Measurements from ENCODE around the gene IGFN1. TPM values are rescaled to one million over a fixed set of nuclear protein-coding genes. Genes with fewer than 3 reads are reported as not detected.

Gene IGFN1
- total and polyA plus RNA-seq, 9 of the 15 experiments (the other 6 are each of a cell fraction or from before 2014, with no cell fraction given), result 0.04 TPM; not detected in 8

GRCh38 chr1:201259476-201260235 lies 69.0 kb downstream of the IGFN1 start:
- Histone ChIP-seq H3K36me3 (ENCODE audit: control insufficient read depth, insufficient read depth, low read length) (no peaks in the 10 kb centered on the region), H3K4me2 (ENCODE audit: insufficient read depth, low read length) (no peak overlapping the region), H3K9me1 (ENCODE audit: control insufficient read depth, insufficient read depth, low read length) (peaks cover 9% of the 10 kb centered on the region), H3K9ac (ENCODE audit: insufficient read depth in 1 of 2, low read depth in 2 of 2, low read length in 2 of 2) (peak overlapping the region in 1 of 2 experiments; percentile 48; a peak in 1 of 4 replicates), H3K4me3 (no peak overlapping the region), H3K27me3 (ENCODE audit: control insufficient read depth in 2 of 2, insufficient read depth in 2 of 2, low read length in 2 of 2) (peaks cover 6 to 53% of the 10 kb centered on the region in 2 experiments; a peak in 4 of 5 replicates), H4K20me1 (replicated peaks; ENCODE audit: control insufficient read depth, insufficient read depth, low read length) (peaks cover 2% of the 10 kb centered on the region; the same call in 1 of the 2 replicates), H3K9me3 (replicated peaks; ENCODE audit: control insufficient read depth, insufficient read depth, low read depth, low read length) (no peaks in the 10 kb centered on the region), H3K27ac (ENCODE audit: extremely low read depth, low read depth, low read length) (no peak overlapping the region), H3K79me2 (ENCODE audit: control insufficient read depth, insufficient read depth, low read length) (no peaks in the 10 kb centered on the region), H2AFZ (ENCODE audit: low read depth, low read length) (peak overlapping the region; percentile 4; the same call in 1 of the 2 replicates), H3K4me1 (replicated peaks in 1 of 2; ENCODE audit: control insufficient read depth in 2 of 2, insufficient read depth in 2 of 2, low read length in 2 of 2) (peaks cover 0 to 16% of the 10 kb centered on the region in 2 experiments; a peak in 2 of 5 replicates)
- DNase-seq (ENCODE audit: extremely low read depth in 1 of 4, low spot score in 3 of 4) (no peak), ATAC-seq (peak; percentile 32), FAIRE-seq (no peak)
- WGBS (ENCODE audit: insufficient coverage, low coverage, missing lambda C conversion rate), result 3% methylated on average over 17 of the region's 28 CpGs
- ChIA-PET POLR2A (interaction anchor here (0.8 to 1.8 kb wide), 2 partner anchors 10 to 101 kb away, joined by 3 to 5 read pairs; no protein-coding TSS in a partner anchor), CTCF (ENCODE audit: low intra/inter-chr PET ratio) (interaction anchor here (0.6 kb wide), 1 partner anchor 1820 kb away, joined by 3 read pairs; no protein-coding TSS in a partner anchor)
- intact Hi-C loops (cut with micrococcal nuclease), result no loop called here
- no TSS peak for BruUV-seq (replicated peaks)
- in situ Hi-C loops (cut with MboI), result no loop called here
- TF ChIP-seq NFE2 (IDR thresholded peaks at IDR 0.05; ENCODE audit: low read depth) (0 out of 2 replicates have a peak, but pooled peaks have one; percentile 18), ZBTB1 (CRISPR knock-in tag; IDR thresholded peaks at IDR 0.05; ENCODE audit: borderline replicate concordance, low read depth) (peak; percentile 32; the same call in 1 of the 2 replicates), SETDB1 (IDR thresholded peaks at IDR 0.05; ENCODE audit: low read length) (no peak), RBM34 (IDR thresholded peaks at IDR 0.05; ENCODE audit: borderline replicate concordance, insufficient read depth, low read length) (no peak), PRDM10 (IDR thresholded peaks at IDR 0.05; ENCODE audit: partially characterized antibody) (peak; percentile 75), CBX1 (IDR thresholded peaks at IDR 0.05; ENCODE audit: low read depth) (no peak), TBP (optimal IDR thresholded peaks at IDR 0.05; ENCODE audit: low read depth, low read length) (no peak), CTCF (IDR thresholded peaks at IDR 0.05 in 2 of 3, conservative IDR thresholded peaks at IDR 0.05 in 1 of 3; ENCODE audit: insufficient read depth in 2 of 3, low read depth in 1 of 3, low read length in 3 of 3) (0 out of 6 replicates have a peak, but pooled peaks of 1 of the 3 experiments have one; percentile 6), ETS2 (tag; IDR thresholded peaks at IDR 0.05; ENCODE audit: borderline replicate concordance, poor library complexity, severe bottlenecking) (no peak), CBX3 (IDR thresholded peaks at IDR 0.05; ENCODE audit: borderline replicate concordance in 1 of 2, low read length in 2 of 2) (no peak), RCOR1 (IDR thresholded peaks at IDR 0.05; ENCODE audit: borderline replicate concordance in 1 of 2, low read depth in 2 of 2, low read length in 2 of 2) (no peak), KAT7 (CRISPR knock-in tag; IDR thresholded peaks at IDR 0.05; ENCODE audit: borderline replicate concordance) (no peak), TEAD4 (IDR thresholded peaks at IDR 0.05; ENCODE audit: low read length) (no peak), TEAD4 (CRISPR knock-in tag; IDR thresholded peaks at IDR 0.05; ENCODE audit: borderline replicate concordance) (0 out of 2 replicates have a peak, but pooled peaks have one; percentile 46), ELF1 (tag; IDR thresholded peaks at IDR 0.05) (0 out of 2 replicates have a peak, but pooled peaks have one; percentile 43)

Measured in K562 (cell line).